ENCODE data around the gene XYLT1. TPM values are rescaled to one million over a fixed set of nuclear protein-coding genes. Genes with fewer than 3 reads are reported as not detected.

Gene XYLT1
- total and polyA plus RNA-seq, 12 donors, result 0.29 to 4.0 (median 1.6) TPM

DNA sequence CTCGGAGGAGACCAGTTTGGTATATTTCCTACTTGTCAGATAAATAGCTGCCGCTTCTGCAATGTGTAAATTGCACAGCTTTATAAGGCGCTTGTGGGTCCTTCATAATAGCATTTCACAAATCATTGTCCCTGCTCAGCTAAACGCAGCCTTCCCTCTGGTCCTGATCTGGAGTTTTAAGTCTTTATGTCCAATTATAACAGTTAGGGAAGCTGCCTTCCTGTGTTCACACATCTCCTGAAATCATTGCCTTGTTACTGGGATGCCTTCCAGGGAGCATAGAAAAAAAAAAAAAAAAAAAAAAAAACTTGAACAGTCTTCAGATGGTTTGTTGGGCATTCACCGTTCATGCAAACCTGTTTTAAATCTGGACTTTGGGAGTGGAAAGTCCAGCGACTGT lies 342.0 kb downstream of the XYLT1 start:
- H3K9me3 ChIP-seq, result peaks cover 0 to 12% (median 0%) of the 10 kb centered on the region in 11 donors
- ATAC-seq (no peak), DNase-seq (no peak)
- no peaks in the 10 kb centered on the region for H3K4me1 ChIP-seq
- 84 to 91% methylated on average over 6 of the region's 6 CpGs for WGBS, 2 donors
- TF ChIP-seq, protein P1, sequence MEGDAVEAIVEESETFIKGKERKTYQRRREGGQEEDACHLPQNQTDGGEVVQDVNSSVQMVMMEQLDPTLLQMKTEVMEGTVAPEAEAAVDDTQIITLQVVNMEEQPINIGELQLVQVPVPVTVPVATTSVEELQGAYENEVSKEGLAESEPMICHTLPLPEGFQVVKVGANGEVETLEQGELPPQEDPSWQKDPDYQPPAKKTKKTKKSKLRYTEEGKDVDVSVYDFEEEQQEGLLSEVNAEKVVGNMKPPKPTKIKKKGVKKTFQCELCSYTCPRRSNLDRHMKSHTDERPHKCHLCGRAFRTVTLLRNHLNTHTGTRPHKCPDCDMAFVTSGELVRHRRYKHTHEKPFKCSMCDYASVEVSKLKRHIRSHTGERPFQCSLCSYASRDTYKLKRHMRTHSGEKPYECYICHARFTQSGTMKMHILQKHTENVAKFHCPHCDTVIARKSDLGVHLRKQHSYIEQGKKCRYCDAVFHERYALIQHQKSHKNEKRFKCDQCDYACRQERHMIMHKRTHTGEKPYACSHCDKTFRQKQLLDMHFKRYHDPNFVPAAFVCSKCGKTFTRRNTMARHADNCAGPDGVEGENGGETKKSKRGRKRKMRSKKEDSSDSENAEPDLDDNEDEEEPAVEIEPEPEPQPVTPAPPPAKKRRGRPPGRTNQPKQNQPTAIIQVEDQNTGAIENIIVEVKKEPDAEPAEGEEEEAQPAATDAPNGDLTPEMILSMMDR (IDR thresholded peaks at IDR 0.05), result no peak
- H3K27me3 ChIP-seq, result no peaks in the 10 kb centered on the region
- no peak overlapping the region for H3K4me3 ChIP-seq
- intact Hi-C loops (cut with DNase I), result no loop called here
- no peak overlapping the region for H3K27ac ChIP-seq
- H3K36me3 ChIP-seq, result peaks cover 0 to 40% (median 0%) of the 10 kb centered on the region in 9 donors

DNA sequence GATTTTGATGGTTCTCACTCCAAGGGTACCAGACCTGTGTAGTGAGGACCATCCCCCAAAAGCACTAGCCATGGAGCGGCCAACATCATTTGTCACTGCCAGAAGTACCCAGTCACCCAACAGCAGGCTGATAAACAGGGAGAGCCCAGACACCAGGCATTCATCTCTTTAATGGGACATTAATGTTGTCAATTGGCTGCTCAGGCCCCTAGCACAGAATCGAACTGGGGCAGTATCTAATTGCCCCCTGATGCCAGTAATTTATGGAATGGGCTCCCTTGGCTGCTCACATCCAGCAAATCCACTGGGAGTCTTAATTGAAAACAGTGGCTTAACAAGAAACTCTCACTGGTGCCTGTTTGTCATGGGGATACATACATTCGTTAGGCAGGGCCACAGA lies 344.6 kb downstream of the XYLT1 start:
- no peak overlapping the region for H3K4me3 ChIP-seq
- H3K27ac ChIP-seq, result no peak overlapping the region
- WGBS, 2 donors, result 58 to 60% methylated on average over 3 of the region's 3 CpGs
- TF ChIP-seq, protein P1 (IDR thresholded peaks at IDR 0.05), result no peak
- H3K4me1 ChIP-seq, result no peaks in the 10 kb centered on the region
- intact Hi-C loops (cut with DNase I), result no loop called here
- H3K9me3 ChIP-seq, result peaks cover 0 to 19% (median 0%) of the 10 kb centered on the region in 11 donors
- H3K27me3 ChIP-seq, result no peaks in the 10 kb centered on the region
- DNase-seq (no peak), ATAC-seq (no peak)
- H3K36me3 ChIP-seq, result peaks cover 0 to 36% (median 0%) of the 10 kb centered on the region in 9 donors

DNA sequence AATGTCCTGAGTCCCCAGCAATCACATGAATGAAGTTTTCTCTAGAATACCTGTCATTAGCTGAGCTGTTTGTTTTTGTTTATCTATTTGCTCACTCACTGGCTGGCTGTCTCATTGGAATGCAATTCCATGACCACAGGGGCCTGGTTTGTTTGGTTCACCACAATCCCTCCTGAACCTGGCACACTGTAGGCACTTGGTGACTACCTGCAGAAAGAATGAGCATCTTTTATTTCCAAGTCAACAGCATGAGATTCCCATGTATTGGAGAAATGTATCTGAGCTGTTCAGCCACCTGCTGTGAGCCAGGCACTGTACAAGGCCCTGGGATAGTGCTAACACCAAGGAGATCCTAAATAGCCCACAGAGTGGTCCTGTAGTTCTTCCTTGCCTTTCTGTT lies 345.1 kb downstream of the XYLT1 start:
- no peak for ATAC-seq
- Histone ChIP-seq H3K4me3 (no peak overlapping the region), H3K36me3 (peaks cover 0 to 36% (median 0%) of the 10 kb centered on the region in 9 donors), H3K4me1 (no peaks in the 10 kb centered on the region), H3K9me3 (peaks cover 0 to 19% (median 0%) of the 10 kb centered on the region in 11 donors), H3K27me3 (no peaks in the 10 kb centered on the region), H3K27ac (no peak overlapping the region)
- TF ChIP-seq, protein P1 (IDR thresholded peaks at IDR 0.05), result no peak
- no peak for DNase-seq
- intact Hi-C loops (cut with DNase I), result no loop called here

DNA sequence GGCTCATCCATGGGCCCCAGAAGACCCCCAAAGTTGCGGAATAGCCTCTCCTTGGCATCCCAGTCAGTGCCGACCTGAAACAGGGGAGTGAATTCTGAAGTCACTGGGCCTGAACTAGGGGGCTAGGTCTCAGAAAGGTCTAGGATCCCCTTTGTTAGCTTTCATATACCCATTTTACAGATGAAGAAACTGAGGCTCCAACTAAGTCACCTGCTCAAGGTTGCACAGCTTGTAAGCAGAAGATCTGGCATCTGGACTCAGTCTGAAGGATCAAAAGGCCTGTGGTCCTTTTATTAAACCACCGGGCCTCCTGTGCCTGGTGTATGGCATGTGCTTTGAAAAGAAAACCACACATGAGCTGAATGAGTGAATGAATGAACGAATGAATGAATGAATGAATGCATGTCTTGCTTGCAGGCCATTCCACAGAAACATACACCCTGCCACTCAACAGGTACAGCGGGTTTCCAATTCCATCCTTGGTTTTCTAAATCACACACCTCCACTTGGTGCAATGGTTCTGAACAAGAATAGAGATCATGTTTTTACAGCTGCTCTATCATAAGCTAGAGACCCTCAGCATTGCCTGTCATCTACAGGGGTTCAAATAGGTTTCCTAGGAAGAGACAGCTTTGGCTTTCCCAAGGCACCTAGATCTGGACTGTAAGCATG lies 352.7 kb downstream of the XYLT1 start:
- TF ChIP-seq, protein P1 (IDR thresholded peaks at IDR 0.05), result no peak
- Histone ChIP-seq H3K9me3 (peaks cover 0 to 1% (median 0%) of the 10 kb centered on the region in 11 donors), H3K4me1 (no peaks in the 10 kb centered on the region), H3K27ac (no peak overlapping the region), H3K4me3 (no peak overlapping the region), H3K36me3 (no peaks in the 10 kb centered on the region), H3K27me3 (no peaks in the 10 kb centered on the region)
- ATAC-seq, result no peak
- 80 to 81% methylated on average over 5 of the region's 5 CpGs for WGBS, 2 donors
- DNase-seq, result no peak
- intact Hi-C loops (cut with DNase I), result loop anchor here in 2 of 10 donors (1.0 to 10.0 kb wide), 2 partner anchors 15 to 63 kb away; no protein-coding TSS in a partner anchor

Measured in heart right ventricle (tissue), 16 donors.